Peyer's patch (tissue), 4 donors: ENCODE results near the gene PTPRR.

Experiments used
- CTCF ChIP-seq, 6 experiments: fragments of 450-650 bp in 4 of 6; fragments of 200-600 bp in 2 of 6; sonication (generic) in 1 of 6; IDR thresholded peaks; one replicate each; pipeline ENCODE4 v1.5.1; 2017 to 2019; ENCODE audit warnings: antibody characterized with exemption in 6 of 6, mild to moderate bottlenecking in 3 of 6, moderate library complexity in 1 of 6
- POLR2A ChIP-seq, 2 donors: fragments of 450-650 bp; IDR thresholded peaks; one replicate each; pipeline ENCODE4 v1.5.1; 2017; ENCODE audit warnings: antibody characterized with exemption in 2 of 2, mild to moderate bottlenecking in 2 of 2, moderate library complexity in 2 of 2

DNA sequence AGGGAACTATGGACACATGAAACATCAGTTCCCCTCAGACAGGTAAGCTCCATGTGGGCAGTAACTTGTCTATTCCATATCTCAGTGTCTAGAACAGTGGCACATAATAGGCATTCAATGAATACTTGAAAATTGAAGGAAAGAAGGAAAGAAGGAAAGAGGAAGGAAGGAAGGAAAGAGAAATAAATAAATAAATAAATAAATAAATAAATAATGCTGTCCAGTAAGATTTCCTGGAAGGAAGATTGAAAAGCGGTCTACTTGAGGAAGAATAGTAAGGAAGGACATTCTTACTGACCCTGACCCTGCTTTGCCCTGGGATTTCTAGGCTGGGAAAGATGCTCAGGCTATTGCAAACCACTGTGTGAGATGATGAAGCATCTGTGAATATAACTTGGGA, 91.5 kb downstream of the PTPRR start:
- TF ChIP-seq POLR2A (IDR thresholded peaks at IDR 0.05) (no peak), CTCF (IDR thresholded peaks at IDR 0.05) (no peak)
